ENCODE data around the gene OR1E1.
"Not testable (repeated sequence)": the region's sequence is repeated elsewhere in the genome, so short reads cannot be mapped to it uniquely, and the experiment has no call there.

OR1E1 gene, protein sequence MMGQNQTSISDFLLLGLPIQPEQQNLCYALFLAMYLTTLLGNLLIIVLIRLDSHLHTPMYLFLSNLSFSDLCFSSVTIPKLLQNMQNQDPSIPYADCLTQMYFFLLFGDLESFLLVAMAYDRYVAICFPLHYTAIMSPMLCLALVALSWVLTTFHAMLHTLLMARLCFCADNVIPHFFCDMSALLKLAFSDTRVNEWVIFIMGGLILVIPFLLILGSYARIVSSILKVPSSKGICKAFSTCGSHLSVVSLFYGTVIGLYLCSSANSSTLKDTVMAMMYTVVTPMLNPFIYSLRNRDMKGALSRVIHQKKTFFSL

GRCh38 chr17:3398310-3398709 lies at the start of gene OR1E1:
Gene OR1E1, minus strand, starts transcription at chr17:3398410. Its CDS starts 0 bp downstream, at chr17:3398410.
- no peak for DNase-seq

GRCh38 chr17:3447625-3448024 lies 49.4 kb upstream of the OR1E1 start:
- no peak for DNase-seq

- no peak for DNase-seq
These were observed 42.2 kb upstream of the OR1E1 start for GRCh38 chr17:3440451-3440850.

GRCh38 chr17:3438368-3438767 lies 40.2 kb upstream of the OR1E1 start:
- DNase-seq: no peak

- no peak for DNase-seq
These were observed 35.5 kb upstream of the OR1E1 start, which contains the start of gene OR1E2 for GRCh38 chr17:3433741-3434140. Gene OR1E2, minus strand, starts transcription at chr17:3433841. Its CDS starts 0 bp downstream, at chr17:3433841.

- DNase-seq: not testable (repeated sequence)
These were observed 35.0 kb upstream of the OR1E1 start for GRCh38 chr17:3433215-3433614.

DNA sequence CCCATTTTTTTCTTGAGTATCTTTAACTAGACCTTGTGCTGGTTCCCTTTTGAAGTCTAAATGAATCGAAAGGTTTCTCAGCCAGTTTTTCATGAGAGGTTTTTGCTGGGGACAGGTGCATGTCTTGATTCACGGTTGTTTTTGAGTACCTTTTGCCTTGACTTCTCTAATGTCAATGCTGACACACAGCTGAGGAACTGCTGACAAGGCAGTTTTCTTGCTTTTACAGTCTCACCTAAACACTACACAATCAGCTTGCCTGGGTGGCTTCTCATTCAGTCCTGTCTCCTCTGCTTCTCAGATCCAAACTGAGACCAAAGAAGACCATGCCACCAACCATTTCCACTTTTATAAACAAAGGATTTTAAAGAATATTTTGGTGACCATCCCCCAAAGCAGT lies 20.0 kb upstream of the OR1E1 start:
- no peak for DNase-seq

GRCh38 chr17:3415610-3416009 lies 17.4 kb upstream of the OR1E1 start:
- DNase-seq: no peak

- not testable (repeated sequence) for DNase-seq
These were observed 14.0 kb upstream of the OR1E1 start for GRCh38 chr17:3412216-3412615.

DNA sequence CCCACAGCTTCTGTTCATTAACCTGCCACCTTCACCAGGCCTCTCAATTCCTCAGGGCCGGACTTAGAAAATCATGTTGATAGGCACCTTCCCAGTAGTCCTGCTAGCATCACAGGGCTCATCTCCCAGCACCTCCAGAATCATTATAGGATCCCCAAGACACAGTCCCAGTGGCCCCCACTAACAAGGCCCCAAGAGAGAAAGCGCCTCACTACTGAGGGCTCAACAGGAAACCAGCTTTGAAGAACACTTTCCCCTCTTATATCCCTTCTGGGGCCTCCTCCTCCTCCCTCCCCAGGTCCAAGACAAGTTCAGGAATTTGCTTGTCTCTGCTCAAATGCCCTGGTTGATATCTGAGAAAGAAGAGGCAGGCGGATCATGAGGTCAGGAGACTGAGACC lies 12.9 kb upstream of the OR1E1 start, which contains the start of gene OR3A3:
TSS of gene OR3A3 (plus strand) at position 301 of the 400 bp plus-strand sequence.
- DNase-seq: no peak

GRCh38 chr17:3403856-3404255 lies 5.6 kb upstream of the OR1E1 start:
- not testable (repeated sequence) for DNase-seq

- no peak for DNase-seq
These were observed 3.6 kb upstream of the OR1E1 start for GRCh38 chr17:3401786-3402185.

GRCh38 chr17:3400055-3400454 lies 1.8 kb upstream of the OR1E1 start:
- DNase-seq: no peak

DNA sequence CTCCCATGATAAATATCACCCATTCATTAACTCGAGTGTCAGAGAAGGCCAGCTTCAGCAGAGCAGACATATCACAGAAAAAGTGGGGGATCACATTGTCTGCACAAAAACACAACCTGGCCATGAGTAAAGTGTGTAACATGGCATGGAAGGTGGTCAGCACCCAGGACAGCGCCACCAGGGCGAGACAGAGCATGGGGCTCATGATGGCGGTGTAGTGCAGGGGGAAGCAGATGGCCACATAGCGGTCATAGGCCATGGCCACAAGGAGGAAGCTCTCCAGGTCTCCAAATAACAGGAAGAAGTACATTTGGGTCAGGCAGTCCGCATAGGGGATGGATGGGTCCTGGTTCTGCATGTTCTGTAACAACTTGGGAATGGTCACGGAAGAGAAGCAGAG lies 409 bp downstream of the OR1E1 start:
- DNase-seq: not testable (repeated sequence)

- no peak for DNase-seq
These were observed 8.4 kb downstream of the OR1E1 start for GRCh38 chr17:3389791-3390190.

DNA sequence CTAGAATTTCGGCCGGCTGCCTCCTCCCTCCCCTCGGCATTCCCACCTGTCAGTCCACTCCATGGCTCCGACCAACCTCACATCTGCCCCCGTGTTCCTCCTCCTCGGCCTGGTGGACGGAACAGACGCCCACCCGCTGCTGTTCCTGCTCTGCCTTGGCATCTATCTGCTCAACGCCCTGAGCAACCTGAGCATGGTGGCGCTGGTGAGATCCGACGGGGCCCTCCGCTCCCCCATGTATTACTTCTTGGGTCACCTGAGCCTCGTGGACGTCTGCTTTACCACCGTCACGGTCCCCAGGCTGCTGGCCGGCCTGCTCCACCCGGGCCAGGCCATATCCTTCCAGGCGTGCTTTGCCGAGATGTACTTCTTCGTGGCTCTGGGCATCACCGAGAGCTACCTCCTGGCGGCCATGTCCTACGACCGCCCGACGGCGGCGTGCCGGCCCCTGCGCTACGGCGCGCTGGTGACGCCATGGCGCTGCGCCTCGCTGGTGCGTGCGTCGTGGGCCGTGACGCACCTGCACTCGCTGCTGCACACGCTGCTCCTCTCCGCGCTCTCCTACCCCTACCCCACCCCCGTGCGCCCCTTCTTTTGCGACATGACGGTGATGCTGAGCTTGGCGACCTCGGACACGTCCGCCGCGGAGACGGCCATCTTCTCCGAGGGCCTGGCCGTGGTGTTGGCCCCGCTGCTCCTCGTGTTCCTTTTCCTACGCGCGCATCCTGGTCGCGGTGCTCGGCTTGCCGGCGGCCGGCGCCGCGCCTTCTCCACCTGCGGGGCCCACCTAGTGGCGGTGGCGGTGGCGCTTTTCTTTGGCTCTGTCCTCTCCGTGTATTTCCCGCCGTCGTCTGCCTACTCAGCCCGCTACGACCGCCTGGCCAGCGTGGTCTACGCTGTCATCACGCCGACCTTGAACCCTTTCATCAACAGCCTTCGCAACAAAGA lies 12.1 kb downstream of the OR1E1 start, which contains the start of gene OR3A2:
TSS of gene OR3A2 (minus strand) at position 440 of the 948 bp plus-strand sequence.
- DNase-seq: no peak

- DNase-seq: no peak
These were observed 16.3 kb downstream of the OR1E1 start for GRCh38 chr17:3381957-3382356.

DNA sequence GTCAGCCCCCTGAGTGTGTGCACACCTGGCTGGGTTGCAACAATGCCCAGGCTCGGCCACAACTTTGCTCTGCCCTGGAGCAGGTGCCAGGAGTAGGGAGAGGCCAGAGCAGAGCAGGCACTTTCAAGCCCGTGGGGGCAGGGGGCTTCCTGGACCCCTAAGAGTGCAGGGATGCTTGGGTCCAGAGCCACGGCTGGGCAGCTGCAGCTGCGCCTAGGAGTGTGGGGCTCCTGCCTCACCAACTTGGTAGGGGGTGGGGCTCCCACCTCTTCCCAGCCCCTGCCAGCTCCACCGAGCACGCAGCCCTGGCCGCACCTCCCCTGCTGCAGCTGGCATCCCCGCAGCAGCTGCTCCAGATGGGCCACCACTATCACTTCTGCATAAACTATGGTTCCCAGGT lies 19.9 kb downstream of the OR1E1 start:
- no peak for DNase-seq

DNA sequence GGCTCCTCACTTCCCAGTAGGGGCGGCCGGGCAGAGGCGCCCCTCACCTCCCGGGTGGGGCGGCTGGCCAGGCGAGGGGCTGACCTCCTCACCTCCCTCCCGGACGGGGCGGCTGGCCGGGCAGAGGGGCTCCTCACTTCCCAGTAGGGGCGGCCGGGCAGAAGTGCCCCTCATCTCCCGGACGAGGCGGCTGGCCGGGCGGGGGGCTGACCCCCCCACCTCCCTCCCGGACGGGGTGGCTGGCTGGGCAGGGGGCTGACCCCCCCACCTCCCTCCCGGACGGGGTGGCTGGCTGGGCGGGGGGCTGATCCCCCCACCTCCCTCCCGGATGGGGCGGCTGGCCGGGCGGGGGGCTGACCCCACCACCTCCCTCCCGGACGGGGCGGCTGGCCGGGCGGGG lies 27.0 kb downstream of the OR1E1 start:
- DNase-seq: not testable (repeated sequence)
